Fibroblast of lung (primary cell): ENCODE data around the gene CLIC3.

ENCODE experiments used
- EZH2 ChIP-seq: IDR thresholded peaks from 2 replicates; pipeline ENCODE4 v1.5.1; 2012; ENCODE audit warnings: low read length, control low read depth, mild to moderate bottlenecking; ENCODE audit errors: missing control alignments
- TF ChIP-seq, protein P1 (sequence below), 2 donors: IDR thresholded peaks in 1 of 2; conservative IDR thresholded peaks in 1 of 2; 1 replicate in 1 of 2; 2 replicates in 1 of 2; pipeline ENCODE4 v1.5.1; 2011 to 2012; ENCODE audit warnings: low read length in 2 of 2, control low read depth in 1 of 2, inconsistent platforms in 1 of 2, low read depth in 1 of 2, mild to moderate bottlenecking in 1 of 2

DNA sequence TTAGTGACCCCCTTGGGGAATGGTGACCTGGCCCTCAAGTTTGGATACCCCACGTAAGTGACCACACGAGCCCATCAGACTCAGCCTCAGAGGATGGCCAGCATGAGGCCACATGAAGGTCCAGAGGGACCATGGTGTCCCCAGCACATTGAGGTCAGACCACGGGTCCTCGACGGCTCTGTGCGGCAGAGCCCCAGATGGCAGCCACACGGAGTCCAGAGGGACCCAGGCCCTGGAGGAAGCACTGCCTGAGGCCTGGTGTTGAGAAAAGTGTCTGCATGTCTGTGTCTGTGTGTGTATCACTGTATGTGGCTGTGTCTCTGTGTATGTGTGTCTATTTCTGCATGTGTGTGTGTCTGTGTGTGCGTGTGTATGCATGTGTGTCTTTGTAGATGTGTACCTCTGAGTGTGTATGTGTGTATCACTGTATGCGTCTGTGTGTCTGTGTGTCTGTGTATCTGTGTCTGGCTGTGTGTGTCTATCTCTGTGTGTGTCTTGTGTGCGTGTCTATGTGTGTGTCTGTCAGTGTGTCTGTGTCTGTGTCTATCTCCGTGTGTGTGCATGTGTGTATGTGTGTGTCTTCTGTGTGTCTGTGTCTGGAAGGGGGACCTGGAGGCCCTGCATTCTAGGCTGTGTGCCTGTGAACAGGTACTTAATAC is 12.6 kb downstream of the CLIC3 start:
- TF ChIP-seq EZH2, result peak; percentile 47
- TF ChIP-seq, protein P1, sequence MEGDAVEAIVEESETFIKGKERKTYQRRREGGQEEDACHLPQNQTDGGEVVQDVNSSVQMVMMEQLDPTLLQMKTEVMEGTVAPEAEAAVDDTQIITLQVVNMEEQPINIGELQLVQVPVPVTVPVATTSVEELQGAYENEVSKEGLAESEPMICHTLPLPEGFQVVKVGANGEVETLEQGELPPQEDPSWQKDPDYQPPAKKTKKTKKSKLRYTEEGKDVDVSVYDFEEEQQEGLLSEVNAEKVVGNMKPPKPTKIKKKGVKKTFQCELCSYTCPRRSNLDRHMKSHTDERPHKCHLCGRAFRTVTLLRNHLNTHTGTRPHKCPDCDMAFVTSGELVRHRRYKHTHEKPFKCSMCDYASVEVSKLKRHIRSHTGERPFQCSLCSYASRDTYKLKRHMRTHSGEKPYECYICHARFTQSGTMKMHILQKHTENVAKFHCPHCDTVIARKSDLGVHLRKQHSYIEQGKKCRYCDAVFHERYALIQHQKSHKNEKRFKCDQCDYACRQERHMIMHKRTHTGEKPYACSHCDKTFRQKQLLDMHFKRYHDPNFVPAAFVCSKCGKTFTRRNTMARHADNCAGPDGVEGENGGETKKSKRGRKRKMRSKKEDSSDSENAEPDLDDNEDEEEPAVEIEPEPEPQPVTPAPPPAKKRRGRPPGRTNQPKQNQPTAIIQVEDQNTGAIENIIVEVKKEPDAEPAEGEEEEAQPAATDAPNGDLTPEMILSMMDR (conservative IDR thresholded peaks at IDR 0.05 in 1 of 2, IDR thresholded peaks at IDR 0.05 in 1 of 2; ENCODE audit: low read depth in 1 of 2, low read length in 2 of 2), result no peak
